HCT116 (cell line): ENCODE data around the gene RCOR1. TPM values are rescaled to one million over a fixed set of nuclear protein-coding genes. Genes with fewer than 3 reads are reported as not detected.

ENCODE experiments used
- ATAC-seq: fragments of 200-7000 bp; cut with Tn5 transposase; 2 replicates; pipeline ENCODE4 v1.9.1; 2020; ENCODE audit warnings: mild to moderate bottlenecking, moderate library complexity
- BruUV-seq: library from RNA; stranded (reverse); fragments of 400-500 nt; replicated peaks from 2 replicates; lab custom pipeline; 2021; lab: Mats Ljungman, UMichigan
- CTCF ChIA-PET: fragments of 300-600 bp; sonication (Branson Sonifier 250); formaldehyde crosslinking; loops from one replicate; lab custom pipeline; 2021; ENCODE audit warnings: antibody characterized with exemption; lab: Charles Lee
- POLR2A ChIA-PET: fragments of 300-600, 350-600 bp; sonication (Branson Sonifier 250); formaldehyde crosslinking; loops from one replicate; lab custom pipeline; 2021; ENCODE audit warnings: antibody characterized with exemption; lab: Charles Lee
- RAD21 ChIA-PET, 2 experiments: fragments of 300-600 bp; sonication (Branson Sonifier 250); formaldehyde crosslinking; loops; one replicate each; lab custom pipeline; 2023; ENCODE audit warnings: low total read pairs in 2 of 2; ENCODE audit not compliant: uncharacterized antibody in 2 of 2, unreplicated experiment in 2 of 2, low non-redundant PET in 1 of 2; lab: Charles Lee
- DNase-seq: peaks from one replicate; pipeline ENCODE4 v3.0.0-alpha.2; 2010; ENCODE audit warnings: low read depth, low spot score
- H2AFZ ChIP-seq: fragments of 200-600 bp; shearing (Covaris generic), sonication (generic); 2 replicates; pipeline ENCODE4 v1.6.1; 2017; ENCODE audit warnings: low read depth, mixed run types, mixed read lengths, antibody characterized with exemption, low read length; ENCODE audit not compliant: poor library complexity, severe bottlenecking
- H3K27ac ChIP-seq: 2 replicates; pipeline ENCODE4 v1.5.1; 2012; ENCODE audit warnings: low read depth, low read length
- H3K27me3 ChIP-seq: fragments of 200-600 bp; sonication (generic); 2 replicates; pipeline ENCODE4 v1.6.1; 2016; ENCODE audit warnings: mixed run types, low read length, mixed read lengths; ENCODE audit not compliant: insufficient read depth
- H3K36me3 ChIP-seq, 2 experiments: fragments of 200-500 bp in 1 of 2; fragments of 200-600 bp in 1 of 2; sonication (Bioruptor generic) in 1 of 2; sonication (generic) in 1 of 2; 2 replicates each; pipeline versions ENCODE4 v1.5.1 to v1.6.1; 2014 to 2016; ENCODE audit warnings: low read length in 2 of 2, inconsistent platforms in 1 of 2, mixed read lengths in 1 of 2, mixed run types in 1 of 2; ENCODE audit not compliant: insufficient read depth in 2 of 2, control insufficient read depth in 1 of 2
- H3K4me1 ChIP-seq, 2 experiments: fragments of 200-600 bp in 1 of 2; sonication (generic) in 1 of 2; 2 replicates each; pipeline versions ENCODE4 v1.5.1 to v1.6.1; 2012 to 2017; ENCODE audit warnings: low read length in 2 of 2, inconsistent platforms in 1 of 2, mild to moderate bottlenecking in 1 of 2, mixed read lengths in 1 of 2, mixed run types in 1 of 2, moderate library complexity in 1 of 2; ENCODE audit not compliant: insufficient read depth in 2 of 2, control insufficient read depth in 1 of 2
- H3K4me2 ChIP-seq: fragments of 200-600 bp; sonication (generic); 2 replicates; pipeline ENCODE4 v1.6.1; 2017; ENCODE audit warnings: mixed run types, low read length, mixed read lengths
- H3K4me3 ChIP-seq, 2 experiments: fragments of 200-600 bp in 1 of 2; sonication (generic) in 1 of 2; replicated peaks in 1 of 2; 2 replicates each; pipeline ENCODE4 v1.5.1; 2011 to 2016; ENCODE audit warnings: low read length in 2 of 2, control low read depth in 1 of 2, low read depth in 1 of 2, mild to moderate bottlenecking in 1 of 2, mixed read lengths in 1 of 2, mixed run types in 1 of 2
- H3K79me2 ChIP-seq: fragments of 200-600 bp; sonication (generic); 2 replicates; pipeline ENCODE4 v1.6.1; 2017; ENCODE audit warnings: mild to moderate bottlenecking, mixed run types, low read length, moderate library complexity, mixed read lengths; ENCODE audit not compliant: insufficient read depth
- H3K9ac ChIP-seq: fragments of 200-600 bp; sonication (generic); 2 replicates; pipeline ENCODE4 v1.6.1; 2016; ENCODE audit warnings: low read length, mixed read lengths
- H3K9me2 ChIP-seq: fragments of 200-600 bp; sonication (generic), shearing (Covaris generic); 2 replicates; pipeline ENCODE4 v1.6.1; 2017; ENCODE audit warnings: mixed run types, mild to moderate bottlenecking, moderate library complexity; ENCODE audit not compliant: insufficient read depth
- H3K9me3 ChIP-seq, 2 experiments: fragments of 200-500 bp in 1 of 2; fragments of 200-600 bp in 1 of 2; sonication (Bioruptor generic) in 1 of 2; sonication (generic) in 1 of 2; 2 replicates each; pipeline ENCODE4 v1.6.1; 2014 to 2017; ENCODE audit warnings: low read length in 2 of 2, mixed read lengths in 2 of 2, inconsistent platforms in 1 of 2, low read depth in 1 of 2, mild to moderate bottlenecking in 1 of 2, mixed run types in 1 of 2, moderate library complexity in 1 of 2; ENCODE audit not compliant: control insufficient read depth in 1 of 2, insufficient read depth in 1 of 2
- H4K20me1 ChIP-seq: fragments of 200-600 bp; sonication (generic), shearing (Covaris generic); 2 replicates; pipeline ENCODE4 v1.6.1; 2017; ENCODE audit warnings: mixed run types, mild to moderate bottlenecking, moderate library complexity; ENCODE audit not compliant: insufficient read depth
- CBX3 ChIP-seq: IDR thresholded peaks from 2 replicates; pipeline ENCODE4 v1.6.1; 2012; ENCODE audit warnings: low read depth
- CEBPB ChIP-seq: IDR thresholded peaks from 2 replicates; pipeline ENCODE4 v1.6.1; 2012; ENCODE audit warnings: low read depth
- EGR1 ChIP-seq: IDR thresholded peaks from 2 replicates; pipeline ENCODE4 v1.6.1; 2012; ENCODE audit warnings: low read depth
- ELF1 ChIP-seq: IDR thresholded peaks from 2 replicates; pipeline ENCODE4 v1.6.1; 2012; ENCODE audit warnings: low read depth, borderline replicate concordance
- EZH2 ChIP-seq: fragments of 200-600 bp; sonication (generic); IDR thresholded peaks from 2 replicates; pipeline ENCODE4 v1.6.1; 2017; ENCODE audit warnings: antibody characterized with exemption, mixed run types
- EZH2phosphoT487 ChIP-seq: fragments of 200-600 bp; IDR thresholded peaks from 2 replicates; pipeline ENCODE4 v1.6.1; 2018; ENCODE audit warnings: antibody characterized with exemption, borderline replicate concordance
- JUND ChIP-seq: IDR thresholded peaks from 2 replicates; pipeline ENCODE4 v1.6.1; 2012
- POLR2A ChIP-seq: IDR thresholded peaks from 2 replicates; pipeline ENCODE4 v1.7.0; 2011; ENCODE audit warnings: borderline replicate concordance; ENCODE audit not compliant: insufficient read depth, insufficient read length; ENCODE audit errors: extremely low read depth
- RAD21 ChIP-seq: IDR thresholded peaks from 2 replicates; pipeline ENCODE4 v1.6.1; 2012; ENCODE audit warnings: low read depth, mild to moderate bottlenecking
- SIN3A ChIP-seq: IDR thresholded peaks from 2 replicates; pipeline ENCODE4 v1.6.1; 2012; ENCODE audit warnings: low read depth
- SP1 ChIP-seq: IDR thresholded peaks from 2 replicates; pipeline ENCODE4 v1.6.1; 2012; ENCODE audit warnings: low read depth
- TCF7L2 ChIP-seq: IDR thresholded peaks from 2 replicates; pipeline ENCODE4 v1.7.0; 2011; ENCODE audit warnings: borderline replicate concordance, inconsistent platforms; ENCODE audit not compliant: insufficient read depth, insufficient read length; ENCODE audit errors: extremely low read depth
- YY1 ChIP-seq: IDR thresholded peaks from 2 replicates; pipeline ENCODE4 v1.6.1; 2011; ENCODE audit warnings: low read length, low read depth, moderate library complexity, mild to moderate bottlenecking; ENCODE audit not compliant: insufficient replicate concordance; ENCODE audit errors: extremely low read depth
- ZNF274 ChIP-seq: fragments of 200-500 bp; sonication (Bioruptor generic); IDR thresholded peaks from 2 replicates; pipeline ENCODE4 v1.6.1; 2014; ENCODE audit warnings: mild to moderate bottlenecking, low read depth, low read length, inconsistent platforms
- intact Hi-C: fragments of 100-400 bp; cut with micrococcal nuclease; formaldehyde crosslinking; loops from 2 replicates; pipeline ENCODE4 v1.10.0; 2022
- total RNA-seq: library from RNA; stranded (reverse); gene quantifications from one replicate; pipeline ENCODE4 v1.2.1, GENCODE V29; 2021; ENCODE audit not compliant: unreplicated experiment
- TF ChIP-seq, protein P1 (sequence below): IDR thresholded peaks from 2 replicates; pipeline ENCODE4 v1.6.1; 2011; ENCODE audit warnings: mild to moderate bottlenecking, low read length, moderate library complexity; ENCODE audit not compliant: insufficient replicate concordance; ENCODE audit errors: extremely low read depth
- TF ChIP-seq, protein P2 (sequence below): IDR thresholded peaks from 2 replicates; pipeline ENCODE4 v1.6.1; 2012
- TF ChIP-seq, protein P3 (sequence below): IDR thresholded peaks from 2 replicates; pipeline ENCODE4 v1.6.1; 2012; ENCODE audit warnings: low read depth
- TF ChIP-seq, protein P4 (sequence below): IDR thresholded peaks from 2 replicates; pipeline ENCODE4 v1.6.1; 2012

The RCOR1 gene
- total RNA-seq, 1 experiment from 2014 or later: 30.7 TPM

DNA sequence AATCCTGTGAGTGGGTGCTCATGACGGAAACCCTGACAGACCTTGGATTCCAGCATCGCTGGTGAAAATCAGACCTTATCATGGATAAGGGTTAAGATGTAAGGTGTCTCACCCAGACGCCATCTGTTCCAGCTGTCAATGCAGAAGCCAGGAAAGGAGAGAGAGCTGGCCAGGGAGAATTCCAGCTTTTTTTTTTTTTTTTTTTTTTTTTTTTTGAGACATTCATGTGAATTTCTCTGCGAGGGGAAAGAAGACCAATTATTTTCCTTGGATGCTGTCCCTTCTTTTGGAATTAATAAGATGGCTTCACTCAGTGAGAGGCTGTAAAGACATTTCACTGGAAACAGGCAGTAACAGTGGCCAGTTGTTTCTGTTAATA, 186.6 kb downstream of the RCOR1 start:
- Histone ChIP-seq H3K4me1 (peaks cover 20 to 45% of the 10 kb centered on the region in 2 experiments), H2AFZ (no peak overlapping the region), H3K36me3 (no peaks in the 10 kb centered on the region), H3K9me3 (no peaks in the 10 kb centered on the region), H3K4me2 (peak overlapping the region; percentile 82), H3K27ac (no peak overlapping the region), H3K9me2 (no peaks in the 10 kb centered on the region), H4K20me1 (no peaks in the 10 kb centered on the region), H3K9ac (peak overlapping the region; percentile 93), H3K27me3 (no peaks in the 10 kb centered on the region), H3K79me2 (peaks cover 62% of the 10 kb centered on the region), H3K4me3 (peak overlapping the region; percentile 48 to 78)
- TF ChIP-seq EZH2: no peak
- no peak for TF ChIP-seq POLR2A
- TF ChIP-seq, protein P1, sequence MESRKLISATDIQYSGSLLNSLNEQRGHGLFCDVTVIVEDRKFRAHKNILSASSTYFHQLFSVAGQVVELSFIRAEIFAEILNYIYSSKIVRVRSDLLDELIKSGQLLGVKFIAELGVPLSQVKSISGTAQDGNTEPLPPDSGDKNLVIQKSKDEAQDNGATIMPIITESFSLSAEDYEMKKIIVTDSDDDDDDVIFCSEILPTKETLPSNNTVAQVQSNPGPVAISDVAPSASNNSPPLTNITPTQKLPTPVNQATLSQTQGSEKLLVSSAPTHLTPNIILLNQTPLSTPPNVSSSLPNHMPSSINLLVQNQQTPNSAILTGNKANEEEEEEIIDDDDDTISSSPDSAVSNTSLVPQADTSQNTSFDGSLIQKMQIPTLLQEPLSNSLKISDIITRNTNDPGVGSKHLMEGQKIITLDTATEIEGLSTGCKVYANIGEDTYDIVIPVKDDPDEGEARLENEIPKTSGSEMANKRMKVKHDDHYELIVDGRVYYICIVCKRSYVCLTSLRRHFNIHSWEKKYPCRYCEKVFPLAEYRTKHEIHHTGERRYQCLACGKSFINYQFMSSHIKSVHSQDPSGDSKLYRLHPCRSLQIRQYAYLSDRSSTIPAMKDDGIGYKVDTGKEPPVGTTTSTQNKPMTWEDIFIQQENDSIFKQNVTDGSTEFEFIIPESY: no peak
- TF ChIP-seq, protein P2, sequence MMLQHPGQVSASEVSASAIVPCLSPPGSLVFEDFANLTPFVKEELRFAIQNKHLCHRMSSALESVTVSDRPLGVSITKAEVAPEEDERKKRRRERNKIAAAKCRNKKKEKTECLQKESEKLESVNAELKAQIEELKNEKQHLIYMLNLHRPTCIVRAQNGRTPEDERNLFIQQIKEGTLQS: no peak
- TF ChIP-seq RAD21: no peak
- no peak for TF ChIP-seq ELF1
- no peak for TF ChIP-seq CBX3
- TF ChIP-seq, protein P3, sequence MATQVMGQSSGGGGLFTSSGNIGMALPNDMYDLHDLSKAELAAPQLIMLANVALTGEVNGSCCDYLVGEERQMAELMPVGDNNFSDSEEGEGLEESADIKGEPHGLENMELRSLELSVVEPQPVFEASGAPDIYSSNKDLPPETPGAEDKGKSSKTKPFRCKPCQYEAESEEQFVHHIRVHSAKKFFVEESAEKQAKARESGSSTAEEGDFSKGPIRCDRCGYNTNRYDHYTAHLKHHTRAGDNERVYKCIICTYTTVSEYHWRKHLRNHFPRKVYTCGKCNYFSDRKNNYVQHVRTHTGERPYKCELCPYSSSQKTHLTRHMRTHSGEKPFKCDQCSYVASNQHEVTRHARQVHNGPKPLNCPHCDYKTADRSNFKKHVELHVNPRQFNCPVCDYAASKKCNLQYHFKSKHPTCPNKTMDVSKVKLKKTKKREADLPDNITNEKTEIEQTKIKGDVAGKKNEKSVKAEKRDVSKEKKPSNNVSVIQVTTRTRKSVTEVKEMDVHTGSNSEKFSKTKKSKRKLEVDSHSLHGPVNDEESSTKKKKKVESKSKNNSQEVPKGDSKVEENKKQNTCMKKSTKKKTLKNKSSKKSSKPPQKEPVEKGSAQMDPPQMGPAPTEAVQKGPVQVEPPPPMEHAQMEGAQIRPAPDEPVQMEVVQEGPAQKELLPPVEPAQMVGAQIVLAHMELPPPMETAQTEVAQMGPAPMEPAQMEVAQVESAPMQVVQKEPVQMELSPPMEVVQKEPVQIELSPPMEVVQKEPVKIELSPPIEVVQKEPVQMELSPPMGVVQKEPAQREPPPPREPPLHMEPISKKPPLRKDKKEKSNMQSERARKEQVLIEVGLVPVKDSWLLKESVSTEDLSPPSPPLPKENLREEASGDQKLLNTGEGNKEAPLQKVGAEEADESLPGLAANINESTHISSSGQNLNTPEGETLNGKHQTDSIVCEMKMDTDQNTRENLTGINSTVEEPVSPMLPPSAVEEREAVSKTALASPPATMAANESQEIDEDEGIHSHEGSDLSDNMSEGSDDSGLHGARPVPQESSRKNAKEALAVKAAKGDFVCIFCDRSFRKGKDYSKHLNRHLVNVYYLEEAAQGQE: no peak
- no peak for TF ChIP-seq YY1
- TF ChIP-seq EGR1: no peak
- no peak for TF ChIP-seq TCF7L2
- TF ChIP-seq EZH2phosphoT487: no peak
- TF ChIP-seq JUND: no peak
- TF ChIP-seq, protein P4, sequence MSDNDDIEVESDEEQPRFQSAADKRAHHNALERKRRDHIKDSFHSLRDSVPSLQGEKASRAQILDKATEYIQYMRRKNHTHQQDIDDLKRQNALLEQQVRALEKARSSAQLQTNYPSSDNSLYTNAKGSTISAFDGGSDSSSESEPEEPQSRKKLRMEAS: no peak
- TF ChIP-seq SIN3A: no peak
- TF ChIP-seq CEBPB: no peak
- TF ChIP-seq SP1: no peak
- TF ChIP-seq ZNF274: no peak
- DNase-seq (no peak), ATAC-seq (no peak)
- CTCF ChIA-PET: no interaction called here
- RAD21 ChIA-PET: no interaction called here
- no TSS peak for BruUV-seq
- intact Hi-C loops: loop anchor here (10.0 kb wide), 1 partner anchor 254 kb away; no protein-coding TSS in a partner anchor
- POLR2A ChIA-PET: no interaction called here
